GM12878 (cell line): ENCODE measurements around the gene DMD. TPM values are rescaled to one million over a fixed set of nuclear protein-coding genes. Genes with fewer than 3 reads are reported as not detected.

ENCODE experiments used
- ATAC-seq: fragments of 200-7000 bp; cut with Tn5 transposase; 3 replicates; pipeline ENCODE4 v1.9.1; 2020; ENCODE audit warnings: mild to moderate bottlenecking, moderate library complexity
- BruUV-seq: library from RNA; stranded (reverse); fragments of 400-500 nt; replicated peaks from 2 replicates; lab custom pipeline; 2021; lab: Mats Ljungman, UMichigan
- CTCF ChIA-PET: fragments of 300-600 bp; sonication (Branson Sonifier 250); formaldehyde crosslinking; extraction: SDS; loops from one replicate; lab custom pipeline; 2021; ENCODE audit warnings: inconsistent platforms; lab: Yijun Ruan, JAX
- POLR2A ChIA-PET: fragments of 350-600 bp; formaldehyde crosslinking; extraction: SDS; loops from one replicate; lab custom pipeline; 2021; ENCODE audit warnings: inconsistent platforms; lab: Charles Lee
- RAD21 ChIA-PET: fragments of 300-600 bp; sonication (Branson Sonifier 250); formaldehyde crosslinking; loops from one replicate; lab custom pipeline; 2023; ENCODE audit warnings: antibody characterized with exemption; ENCODE audit not compliant: unreplicated experiment; lab: Charles Lee
- SMC1A ChIA-PET: fragments of 300-600 bp; sonication (Branson Sonifier 250); formaldehyde crosslinking; loops from one replicate; lab custom pipeline; 2023; ENCODE audit not compliant: unreplicated experiment, uncharacterized antibody; lab: Charles Lee
- DNase-seq: peaks from one replicate; pipeline ENCODE4 v3.0.0-alpha.2; 2011; ENCODE audit warnings: low read depth, low spot score
- FAIRE-seq: peaks from 3 replicates; lab custom pipeline; 2011; peaks lifted over from hg19 to GRCh38; lab: Jason Lieb, UNC
- H2AFZ ChIP-seq: 2 replicates; pipeline ENCODE4 v1.6.0; 2011; ENCODE audit warnings: low read depth, low read length, control low read depth; ENCODE audit not compliant: control insufficient read depth
- H3K27ac ChIP-seq: 2 replicates; pipeline ENCODE4 v1.5.1; 2011; ENCODE audit warnings: control low read depth; ENCODE audit not compliant: control insufficient read depth, insufficient read depth
- H3K27me3 ChIP-seq, 2 experiments: replicated peaks in 1 of 2; 2 replicates each; pipeline versions ENCODE4 v1.6.0 to v1.6.1; 2011; ENCODE audit warnings: low read length in 1 of 2; ENCODE audit not compliant: control insufficient read depth in 2 of 2, insufficient read depth in 2 of 2
- H3K36me3 ChIP-seq, 2 experiments: 2 replicates each; pipeline ENCODE4 v1.5.1; 2011; ENCODE audit warnings: low read length in 1 of 2; ENCODE audit not compliant: control insufficient read depth in 2 of 2, insufficient read depth in 2 of 2
- H3K4me1 ChIP-seq: 2 replicates; pipeline ENCODE4 v1.6.1; 2011; ENCODE audit warnings: mild to moderate bottlenecking, low read length, moderate library complexity, mixed read lengths; ENCODE audit not compliant: control insufficient read depth, insufficient read depth
- H3K4me2 ChIP-seq: 2 replicates; pipeline ENCODE4 v1.6.0; 2011; ENCODE audit warnings: control low read depth; ENCODE audit not compliant: control insufficient read depth, insufficient read depth
- H3K4me3 ChIP-seq: fragments of 200-600 bp; sonication (generic); 2 replicates; pipeline ENCODE4 v1.5.1; 2016
- H3K79me2 ChIP-seq: 2 replicates; pipeline ENCODE4 v1.6.0; 2011; ENCODE audit warnings: low read length; ENCODE audit not compliant: control insufficient read depth, insufficient read depth
- H3K9ac ChIP-seq: 2 replicates; pipeline ENCODE4 v1.8.0; 2011; ENCODE audit warnings: low read length, control low read depth, mixed read lengths; ENCODE audit not compliant: control insufficient read depth, insufficient read depth
- H3K9me3 ChIP-seq: replicated peaks from 3 replicates; pipeline ENCODE4 v1.5.1; 2011; ENCODE audit warnings: mild to moderate bottlenecking, low read length; ENCODE audit not compliant: control insufficient read depth, insufficient read depth
- H4K20me1 ChIP-seq: 2 replicates; pipeline ENCODE4 v1.6.0; 2011; ENCODE audit not compliant: control insufficient read depth, insufficient read depth
- CEBPB ChIP-seq, 2 experiments: fragments of 150-350 bp in 1 of 2; IDR thresholded peaks; 2 replicates each; pipeline ENCODE4 v1.6.1; 2012 to 2014; ENCODE audit warnings: low read depth in 2 of 2, low read length in 2 of 2, borderline replicate concordance in 1 of 2, inconsistent platforms in 1 of 2
- CREM ChIP-seq: IDR thresholded peaks from 2 replicates; pipeline ENCODE4 v1.6.1; 2014; ENCODE audit warnings: antibody characterized with exemption, low read depth
- EP300 ChIP-seq, 2 experiments: fragments of 150-350 bp in 1 of 2; IDR thresholded peaks; 2 replicates each; pipeline ENCODE4 v1.6.1; 2011 to 2012; ENCODE audit warnings: low read depth in 2 of 2, low read length in 2 of 2, borderline replicate concordance in 1 of 2, improper control_type of control experiment in 1 of 2, inconsistent platforms in 1 of 2; ENCODE audit not compliant: control insufficient read depth in 1 of 2
- JUNB ChIP-seq: IDR thresholded peaks from 2 replicates; pipeline ENCODE4 v1.6.1; 2016; ENCODE audit warnings: antibody characterized with exemption, mild to moderate bottlenecking
- NKRF ChIP-seq: fragments of 450-650 bp; conservative IDR thresholded peaks from 2 replicates; pipeline ENCODE4 v1.6.1; 2017; ENCODE audit warnings: mild to moderate bottlenecking, moderate library complexity
- RAD21 ChIP-seq: IDR thresholded peaks from 2 replicates; pipeline ENCODE4 v1.6.1; 2011; ENCODE audit warnings: mild to moderate bottlenecking, low read depth, low read length, moderate library complexity; ENCODE audit not compliant: insufficient read depth
- RBBP5 ChIP-seq: fragments of 200-600 bp; sonication (generic); conservative IDR thresholded peaks from 2 replicates; pipeline ENCODE4 v1.6.1; 2016
- RELA ChIP-seq: fragments of 450-650 bp; IDR thresholded peaks from 2 replicates; pipeline ENCODE4 v1.8.0; 2014; ENCODE audit warnings: borderline replicate concordance; ENCODE audit not compliant: partially characterized antibody
- SP1 ChIP-seq: IDR thresholded peaks from one replicate; pipeline ENCODE4 v1.6.1; 2011; ENCODE audit warnings: low read depth, low read length
- SREBF2 ChIP-seq: IDR thresholded peaks from 2 replicates; pipeline ENCODE4 v1.6.1; 2012; ENCODE audit warnings: mild to moderate bottlenecking, low read length
- YY1 ChIP-seq: IDR thresholded peaks from 2 replicates; pipeline ENCODE4 v1.6.1; 2011; ENCODE audit warnings: low read depth, mild to moderate bottlenecking, low read length
- WGBS: methylation state at CpG from one replicate; pipeline ENCODE4 v1.1.6; 2016; ENCODE audit warnings: low lambda C conversion rate; ENCODE audit not compliant: insufficient replicate concordance, insufficient coverage; ENCODE audit errors: missing lambda C conversion rate; 5-methylcytosine and 5-hydroxymethylcytosine counted together
- in situ Hi-C: fragments of 300-500 bp; cut with MboI; formaldehyde crosslinking; loops from 9 replicates; pipeline ENCODE4 v1.14.3; 2018; ENCODE audit warnings: mixed read lengths
- intact Hi-C: fragments of 100-400 bp; cut with micrococcal nuclease; formaldehyde crosslinking; loops from one replicate; pipeline ENCODE4 v1.14.2; 2022; ENCODE audit not compliant: unreplicated experiment
- polyA plus RNA-seq, 11 experiments: library from polyadenylated mRNA; depleted of rRNA in 4 of 11; unstranded in 6 of 11; stranded (reverse) in 5 of 11; fragments of >200 nt; fragmentation: Nextera tagmentation in 4 of 11; fragmentation: Illumina TruSeq in 1 of 11; extraction: Ambion mirVana in 4 of 11; extraction: Trizol in 1 of 11; gene quantifications; 1 replicate in 1 of 11; 2 replicates in 10 of 11; pipeline versions ENCODE4 v1.2.1 to v1.2.3, GENCODE V29; 2011 to 2016; ENCODE audit warnings: inconsistent platforms in 2 of 11, missing spikeins in 2 of 11, low read depth in 1 of 11
- total RNA-seq, 4 experiments: library from RNA; depleted of rRNA in 3 of 4; stranded (reverse); fragments of >200 nt in 3 of 4; fragmentation: Illumina TruSeq in 1 of 4; extraction: Trizol in 1 of 4; gene quantifications; 2 replicates each; pipeline versions ENCODE4 v1.2.1 to v1.2.3, GENCODE V29; 2013 to 2021

DMD gene
- total and polyA plus RNA-seq, 10 of the 15 experiments (the other 5 are each of a cell fraction or from before 2014, with no cell fraction given) = 1.4 to 24.3 (median 4.3) TPM

DNA sequence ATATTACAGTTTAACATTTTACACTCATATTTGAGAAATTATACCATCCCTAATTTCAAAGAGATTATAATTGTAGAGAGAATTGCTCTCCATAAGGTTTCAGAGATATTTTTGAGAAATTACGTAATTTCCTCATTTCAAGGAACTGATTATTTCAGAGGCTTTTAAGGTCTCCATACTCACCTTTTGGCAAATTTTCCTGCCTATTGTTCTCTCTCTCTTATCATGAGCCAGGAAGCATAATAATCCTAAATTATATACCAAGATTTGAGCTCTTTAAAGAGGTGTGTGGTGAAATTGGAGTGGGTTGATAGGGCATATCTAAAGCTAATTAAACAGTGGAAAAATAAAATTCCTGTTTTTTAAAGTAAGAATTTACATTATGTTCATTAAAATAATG, 1890.6 kb downstream of the DMD start:
- intact Hi-C loops (no loop called here), in situ Hi-C loops (no loop called here)
- H3K4me2 ChIP-seq = no peak overlapping the region
- no peaks in the 10 kb centered on the region for H3K4me1 ChIP-seq
- FAIRE-seq (no peak), DNase-seq (no peak), ATAC-seq (no peak)
- ChIA-PET POLR2A (no interaction called here), CTCF (interaction anchor here (1.2 to 1.5 kb wide), 2 partner anchors 107 to 283 kb away, joined by 3 read pairs; no protein-coding TSS in a partner anchor), SMC1A (interaction anchor here (1.1 to 1.4 kb wide), 2 partner anchors 16 to 27 kb away, joined by 3 read pairs; no protein-coding TSS in a partner anchor), RAD21 (no interaction called here)
- H3K4me3 ChIP-seq = no peak overlapping the region
- whole genome bisulfite sequencing = 0% methylated on average over 1 of the region's 1 CpG
- no TSS peak for BruUV-seq
- no peak for TF ChIP-seq SREBF2
- no peak for TF ChIP-seq JUNB
- TF ChIP-seq SP1 = no peak
- TF ChIP-seq EP300 (IDR thresholded peaks at IDR 0.05; ENCODE audit: borderline replicate concordance in 1 of 2, control insufficient read depth in 1 of 2, low read depth in 2 of 2, low read length in 2 of 2) = no peak
- no peak for TF ChIP-seq RBBP5
- TF ChIP-seq YY1 = no peak
- TF ChIP-seq NKRF = no peak
- no peak for TF ChIP-seq CREM
- TF ChIP-seq RELA = no peak
- no peak for TF ChIP-seq CEBPB (IDR thresholded peaks at IDR 0.05; ENCODE audit: borderline replicate concordance in 1 of 2, low read depth in 2 of 2, low read length in 2 of 2)
- no peak for TF ChIP-seq RAD21
- no peaks in the 10 kb centered on the region for H4K20me1 ChIP-seq
- H2AFZ ChIP-seq = no peak overlapping the region
- no peaks in the 10 kb centered on the region for H3K9me3 ChIP-seq
- H3K79me2 ChIP-seq = no peaks in the 10 kb centered on the region
- H3K27ac ChIP-seq = no peak overlapping the region
- no peaks in the 10 kb centered on the region; a peak in 1 of 4 replicates for H3K27me3 ChIP-seq
- no peaks in the 10 kb centered on the region for H3K36me3 ChIP-seq
- no peak overlapping the region for H3K9ac ChIP-seq
